Naive thymus-derived CD8-positive, alpha-beta T cell (primary cell): ENCODE measurements around the gene KLF1. TPM values are rescaled to one million over a fixed set of nuclear protein-coding genes. Genes with fewer than 3 reads are reported as not detected.

Experiments
- ATAC-seq, 2 donors: fragments of 150-1000 bp; cut with Tn5 transposase in 1 of 2; sonication (Bioruptor Pico), chemical (Tn5 transposase) in 1 of 2; 1 replicate in 1 of 2; 2 replicates in 1 of 2; pipeline ENCODE4 v1.10.0; 2021; ENCODE audit warnings: mild to moderate bottlenecking in 2 of 2, moderate library complexity in 2 of 2
- POLR2A ChIA-PET: fragments of 350-600 bp; sonication (Branson Sonifier 250); formaldehyde crosslinking; loops from one replicate; lab custom pipeline; 2021; ENCODE audit warnings: antibody characterized with exemption; lab: Charles Lee
- DNase-seq, 10 donors: peaks; one replicate each; pipeline versions ENCODE4 v3.0.0 to v3.0.0-alpha.2; 2020 to 2022
- H3K27ac Mint-ChIP-seq, 10 donors: one replicate each; pipeline ENCODE4 v1.8.0; 2020 to 2022; ENCODE audit warnings: mild to moderate bottlenecking in 10 of 10, mixed read lengths in 10 of 10, moderate library complexity in 4 of 10, inconsistent platforms in 1 of 10
- H3K27me3 Mint-ChIP-seq, 5 donors: one replicate each; pipeline ENCODE4 v1.8.0; 2021 to 2022; ENCODE audit warnings: mixed read lengths in 5 of 5
- H3K36me3 Mint-ChIP-seq, 3 donors: one replicate each; pipeline ENCODE4 v1.8.0; 2020 to 2022; ENCODE audit warnings: mixed read lengths in 3 of 3, mild to moderate bottlenecking in 2 of 3, inconsistent platforms in 1 of 3
- H3K4me1 Mint-ChIP-seq, 4 donors: one replicate each; pipeline ENCODE4 v1.8.0; 2021 to 2022; ENCODE audit warnings: mixed read lengths in 4 of 4
- H3K4me3 Mint-ChIP-seq, 10 donors: one replicate each; pipeline ENCODE4 v1.8.0; 2020 to 2022; ENCODE audit warnings: mild to moderate bottlenecking in 10 of 10, mixed read lengths in 10 of 10, moderate library complexity in 6 of 10, inconsistent platforms in 1 of 10
- H3K9me3 Mint-ChIP-seq, 9 donors: one replicate each; pipeline ENCODE4 v1.8.0; 2020 to 2022; ENCODE audit warnings: mixed read lengths in 9 of 9, mild to moderate bottlenecking in 3 of 9, inconsistent platforms in 1 of 9, moderate library complexity in 1 of 9
- polyA plus RNA-seq, 3 donors: library from polyadenylated mRNA; unstranded; fragments of 300-500 nt; fragmentation: Illumina TruSeq; gene quantifications; one replicate each; pipeline ENCODE4 v1.2.3, GENCODE V29; 2021
- total RNA-seq, 8 experiments: library from RNA in 2 of 8; stranded (reverse) in 2 of 8; gene quantifications; one replicate each; pipeline ENCODE4 v1.2.3 and lab custom pipeline; 2021 to 2026

KLF1 gene
- total RNA-seq (not detected), polyA plus RNA-seq (under 1 TPM in 1 of 3 donors, not detected in 2; 0.45 TPM), total RNA-seq (lab: John Stamatoyannopoulos, UW) (0 to 0.32 (median 0.15) reads per million in 6 experiments)

DNA sequence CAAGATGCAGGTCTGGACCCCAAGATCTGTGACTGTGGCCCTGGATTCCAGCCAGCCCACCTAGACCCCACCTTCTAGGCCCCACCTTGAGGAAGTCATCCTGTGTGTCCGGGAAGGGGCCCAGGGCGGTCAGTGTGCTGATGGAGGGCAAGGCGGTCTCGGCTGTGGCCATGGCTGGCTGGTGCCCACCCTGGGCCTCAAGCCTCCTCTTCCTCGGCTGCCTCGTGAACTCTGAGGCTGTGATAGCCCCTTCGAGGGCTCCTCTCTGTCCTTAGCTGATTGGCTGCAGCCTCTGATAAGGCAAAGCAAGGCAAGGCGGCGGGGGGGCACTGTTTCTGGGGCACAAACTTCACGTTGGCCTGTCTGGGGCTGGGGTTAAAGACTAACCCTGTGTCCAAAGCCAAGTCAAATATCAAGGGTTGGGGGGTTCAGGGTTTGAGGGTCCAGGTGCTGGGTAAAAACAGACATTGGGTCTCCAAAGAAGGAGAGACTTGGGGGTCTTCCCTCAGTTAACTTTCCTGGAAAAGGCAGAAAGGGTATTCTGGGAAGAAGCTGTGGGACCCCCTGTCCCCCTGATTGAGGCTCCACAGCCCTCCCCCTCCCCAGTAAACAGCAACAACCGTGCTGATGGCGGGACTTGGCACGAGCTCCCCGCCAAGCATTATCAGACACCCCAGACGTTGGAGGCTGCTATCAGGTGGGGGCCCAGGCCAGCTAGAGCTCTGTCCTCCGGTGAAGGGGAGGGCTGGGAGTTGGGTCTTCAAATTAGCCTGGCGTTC is at the start of gene KLF1:
Gene KLF1, minus strand, starts transcription at position 233 of the 779 bp plus-strand sequence. Its CDS starts 61 bp downstream, at position 172.
- ATAC-seq (no peak), DNase-seq (no peak)
- Mint-ChIP-seq H3K36me3 (peaks cover 0 to 3% (median 2%) of the 10 kb centered on the region in 3 donors), H3K4me3 (peak within 1 kb of the TSS; percentile 18 to 84 (median 64)), H3K9me3 (peaks cover 0 to 5% (median 0%) of the 10 kb centered on the region in 9 donors), H3K27ac (peak within 1 kb of the TSS in 3 of 10 donors; percentile 51 to 81 (median 61)), H3K27me3 (no peaks in the 10 kb centered on the region), H3K4me1 (peaks cover 12 to 39% (median 31%) of the 10 kb centered on the region in 4 donors)
- POLR2A ChIA-PET = interaction anchor here (6.7 kb wide), 1 partner anchor 51 kb away, joined by 56 read pairs; the partner anchor contains the start of gene CALR

DNA sequence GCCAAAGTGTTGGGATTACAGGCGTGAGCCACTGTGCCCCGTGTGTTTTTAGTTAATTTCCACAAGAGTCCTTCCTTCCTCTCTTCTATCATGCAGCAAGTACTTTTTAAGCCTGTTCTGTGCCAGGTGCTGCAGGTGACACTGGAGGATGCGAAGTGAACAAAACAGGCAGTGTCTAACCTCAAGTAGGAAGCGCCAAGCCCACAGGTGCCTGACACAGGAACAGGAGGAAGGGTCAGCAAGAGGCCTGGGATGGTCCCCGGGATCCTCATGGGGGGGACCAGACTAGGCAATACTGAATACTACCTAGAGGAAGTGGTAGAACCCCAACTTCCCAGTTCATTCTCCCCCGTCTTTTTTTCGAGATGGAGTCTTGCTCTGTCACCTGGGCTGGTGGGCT is 49.6 kb upstream of the KLF1 start:
- no peak for ATAC-seq
- Mint-ChIP-seq H3K27ac (peak overlapping the region in 9 of 10 donors; percentile 1 to 94 (median 74)), H3K9me3 (no peaks in the 10 kb centered on the region), H3K27me3 (no peaks in the 10 kb centered on the region), H3K36me3 (peaks cover 5 to 32% (median 8%) of the 10 kb centered on the region in 3 donors), H3K4me3 (peak overlapping the region in 9 of 10 donors; percentile 30 to 97 (median 50)), H3K4me1 (peaks cover 36 to 68% (median 66%) of the 10 kb centered on the region in 4 donors)
- POLR2A ChIA-PET = interaction anchor here (1.2 to 3.3 kb wide), 3 partner anchors 22 to 154 kb away, joined by 3 to 56 read pairs (median 8); partner anchors contain the start of genes GCDH and KLF1
- DNase-seq = no peak

DNA sequence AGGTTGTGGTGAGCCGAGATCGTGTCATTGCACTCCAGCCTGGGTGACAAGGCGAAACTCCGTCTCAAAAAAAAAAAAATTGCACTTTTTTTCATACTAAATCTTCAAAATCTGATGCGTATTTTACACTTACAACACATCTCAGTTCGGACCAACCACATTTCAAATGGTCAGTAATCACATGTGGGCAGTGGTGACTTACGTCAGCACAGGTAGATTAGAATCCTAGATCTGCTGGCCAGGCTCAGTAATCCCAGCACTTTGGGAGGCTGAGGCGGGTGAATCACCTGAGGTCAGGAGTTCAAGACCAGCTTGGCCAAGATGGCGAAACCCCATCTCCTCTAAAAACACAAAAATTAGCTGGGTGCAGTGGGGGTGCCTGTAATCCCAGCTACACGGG is 48.1 kb upstream of the KLF1 start:
- H3K36me3 Mint-ChIP-seq = peaks cover 4 to 23% (median 4%) of the 10 kb centered on the region in 3 donors
- DNase-seq (no peak), ATAC-seq (no peak)
- peak overlapping the region in 5 of 10 donors; percentile 5 to 33 (median 24) for H3K4me3 Mint-ChIP-seq
- POLR2A ChIA-PET = interaction anchor here (0.9 to 6.0 kb wide), 3 partner anchors 17 to 183 kb away, joined by 3 to 122 read pairs (median 37); partner anchors contain the start of genes GCDH, NACC1 and SYCE2
- no peaks in the 10 kb centered on the region for H3K9me3 Mint-ChIP-seq
- peaks cover 30 to 63% (median 59%) of the 10 kb centered on the region in 4 donors for H3K4me1 Mint-ChIP-seq
- no peaks in the 10 kb centered on the region for H3K27me3 Mint-ChIP-seq
- H3K27ac Mint-ChIP-seq = no peak overlapping the region

DNA sequence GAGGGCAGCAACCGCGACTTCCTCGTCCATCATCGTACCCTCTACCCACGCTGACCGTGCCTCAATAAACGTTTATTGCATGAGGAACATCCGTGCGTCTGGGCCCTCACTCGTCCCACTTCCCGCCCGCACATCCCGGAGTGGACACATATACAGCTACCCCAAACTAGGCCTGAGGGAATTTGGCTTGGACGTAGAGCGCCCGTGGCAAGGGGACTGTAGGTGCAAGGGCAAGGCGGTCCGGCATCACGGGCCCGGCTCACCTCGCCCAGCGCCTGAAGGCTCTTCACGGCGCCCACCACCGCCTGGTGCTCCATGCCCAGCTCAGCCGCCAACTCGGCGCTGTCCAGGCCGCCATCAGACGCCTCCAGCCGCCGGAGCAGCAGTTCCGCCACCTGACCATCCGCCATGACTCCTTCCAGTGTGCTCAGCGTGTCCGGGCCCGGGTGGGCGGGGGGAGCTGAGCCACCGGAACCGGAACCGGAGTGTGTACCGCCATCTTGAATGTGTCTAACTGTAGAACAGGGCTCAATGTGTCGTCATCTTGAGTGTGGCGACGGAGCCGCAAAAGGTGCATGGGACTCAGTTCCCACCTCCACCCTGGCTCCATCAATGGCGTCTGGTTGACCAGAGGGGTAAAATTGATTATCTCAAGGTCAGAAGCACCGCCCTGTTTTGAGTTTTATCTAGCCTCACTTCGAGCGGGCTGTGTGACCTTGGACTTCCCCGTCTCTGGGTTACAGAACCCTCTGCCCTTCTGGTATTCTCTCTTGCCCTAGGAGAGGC is 46.5 kb upstream of the KLF1 start, which contains the start of gene FARSA:
Gene FARSA, minus strand, starts transcription at position 425 of the 786 bp plus-strand sequence. Its CDS starts 15 bp downstream, at position 410.
- POLR2A ChIA-PET = interaction anchor here (0.6 to 6.0 kb wide), 15 partner anchors 8 to 1499 kb away, joined by 3 to 122 read pairs (median 4); partner anchors contain the start of genes DNASE2, GADD45GIP1, GCDH and RAD23A
- DNase-seq (peak; percentile 72 to 92 (median 82)), ATAC-seq (peak; percentile 46 to 57)
- peaks cover 0 to 26% (median 2%) of the 10 kb centered on the region in 3 donors for H3K36me3 Mint-ChIP-seq
- peak within 1 kb of the TSS; percentile 92 to 99 (median 97) for H3K4me3 Mint-ChIP-seq
- no peaks in the 10 kb centered on the region for H3K27me3 Mint-ChIP-seq
- no peaks in the 10 kb centered on the region for H3K9me3 Mint-ChIP-seq
- peaks cover 23 to 51% (median 46%) of the 10 kb centered on the region in 4 donors for H3K4me1 Mint-ChIP-seq
- H3K27ac Mint-ChIP-seq = peak within 1 kb of the TSS; percentile 88 to 98 (median 96)

DNA sequence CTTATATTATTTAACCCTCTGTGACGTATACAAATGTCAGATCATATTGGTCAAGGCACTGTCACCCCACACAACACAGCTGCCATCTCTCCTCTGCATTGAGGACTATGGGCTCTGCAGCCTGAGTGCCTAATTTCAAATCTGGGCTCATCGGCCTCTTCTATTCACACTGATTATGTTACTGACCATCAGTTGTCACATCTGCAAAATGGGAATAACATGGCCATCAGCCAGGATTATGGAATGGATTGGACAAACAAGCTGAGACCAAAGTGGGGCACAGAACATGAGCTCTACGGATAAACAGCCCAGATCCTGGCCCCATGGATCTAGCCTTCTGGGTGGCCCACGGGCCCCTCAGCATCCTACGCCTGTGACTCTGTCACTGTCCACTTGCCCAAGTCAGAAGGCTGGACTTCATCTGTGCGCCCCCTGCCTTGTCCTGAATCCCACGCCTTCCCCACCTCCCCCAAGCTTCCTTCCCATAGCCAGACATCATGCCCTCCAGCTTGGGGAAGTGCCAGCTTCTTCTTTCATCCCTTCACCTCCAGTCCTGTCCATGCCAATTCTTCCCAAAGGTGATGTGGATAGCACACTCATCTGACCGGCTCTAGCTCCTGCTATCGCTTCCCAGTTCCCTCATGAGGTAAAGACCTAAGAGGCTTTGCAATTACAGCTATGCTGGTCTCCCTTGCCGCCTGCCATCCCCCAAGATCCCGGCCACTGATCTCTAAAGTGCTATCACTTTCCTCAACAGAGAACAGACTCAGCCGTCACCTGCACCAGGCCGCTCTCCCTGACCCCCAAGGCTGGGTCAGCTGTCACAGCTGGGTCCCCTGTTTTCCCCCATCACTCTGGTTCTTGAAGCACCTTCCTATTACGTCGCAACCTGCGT is 45.6 kb upstream of the KLF1 start:
- peaks cover 20 to 45% (median 39%) of the 10 kb centered on the region in 4 donors for H3K4me1 Mint-ChIP-seq
- H3K36me3 Mint-ChIP-seq = peaks cover 0 to 32% (median 6%) of the 10 kb centered on the region in 3 donors
- no peak for ATAC-seq
- POLR2A ChIA-PET = interaction anchor here (0.5 to 6.0 kb wide), 15 partner anchors 7 to 1727 kb away, joined by 3 to 122 read pairs (median 4); partner anchors contain the start of genes DNASE2, GCDH, RAD23A and SYCE2
- H3K27me3 Mint-ChIP-seq = no peaks in the 10 kb centered on the region
- DNase-seq = no peak
- no peaks in the 10 kb centered on the region for H3K9me3 Mint-ChIP-seq
- peak overlapping the region; percentile 92 to 99 (median 97) for H3K4me3 Mint-ChIP-seq
- peak overlapping the region; percentile 74 to 98 (median 96) for H3K27ac Mint-ChIP-seq

DNA sequence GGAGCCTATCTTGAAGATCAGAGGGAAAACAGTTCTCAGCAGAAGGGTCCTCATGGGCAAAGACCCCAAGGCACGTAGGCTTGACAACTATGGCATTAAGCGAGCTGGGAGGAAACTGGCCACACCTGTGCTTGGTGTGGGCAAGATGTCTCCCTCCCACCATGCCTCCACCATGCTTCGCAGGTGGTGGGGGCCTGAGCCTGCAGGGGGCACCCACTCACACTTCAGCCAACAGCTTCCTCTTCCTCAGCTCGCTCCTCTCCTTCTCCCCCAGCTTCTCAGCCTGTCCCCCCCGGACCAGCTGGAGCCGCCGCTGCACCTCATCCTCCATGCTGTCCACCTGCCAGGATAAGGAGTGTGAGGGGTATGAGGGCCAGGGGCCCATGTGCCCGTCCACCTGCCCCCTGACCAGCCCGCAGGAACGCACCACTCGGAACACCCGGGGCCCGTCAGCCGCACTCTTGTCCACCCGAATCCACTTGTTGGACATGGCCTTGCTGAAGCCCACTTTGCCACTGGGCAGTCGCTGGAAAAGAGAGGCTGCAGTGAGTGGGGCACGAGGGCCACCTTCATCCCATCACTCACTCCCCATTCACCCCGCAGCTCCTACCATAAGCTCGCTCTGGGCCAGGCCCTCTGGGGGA is 43.1 kb upstream of the KLF1 start:
- POLR2A ChIA-PET = interaction anchor here (1.6 to 6.0 kb wide), 2 partner anchors 12 to 39 kb away, joined by 5 to 122 read pairs; partner anchors contain the start of genes GCDH and SYCE2
- Mint-ChIP-seq H3K27ac (no peak overlapping the region), H3K9me3 (no peaks in the 10 kb centered on the region), H3K4me3 (no peak overlapping the region), H3K27me3 (no peaks in the 10 kb centered on the region), H3K4me1 (peaks cover 14 to 32% (median 26%) of the 10 kb centered on the region in 4 donors), H3K36me3 (peaks cover 0 to 57% (median 11%) of the 10 kb centered on the region in 3 donors)
- ATAC-seq (no peak), DNase-seq (no peak)

DNA sequence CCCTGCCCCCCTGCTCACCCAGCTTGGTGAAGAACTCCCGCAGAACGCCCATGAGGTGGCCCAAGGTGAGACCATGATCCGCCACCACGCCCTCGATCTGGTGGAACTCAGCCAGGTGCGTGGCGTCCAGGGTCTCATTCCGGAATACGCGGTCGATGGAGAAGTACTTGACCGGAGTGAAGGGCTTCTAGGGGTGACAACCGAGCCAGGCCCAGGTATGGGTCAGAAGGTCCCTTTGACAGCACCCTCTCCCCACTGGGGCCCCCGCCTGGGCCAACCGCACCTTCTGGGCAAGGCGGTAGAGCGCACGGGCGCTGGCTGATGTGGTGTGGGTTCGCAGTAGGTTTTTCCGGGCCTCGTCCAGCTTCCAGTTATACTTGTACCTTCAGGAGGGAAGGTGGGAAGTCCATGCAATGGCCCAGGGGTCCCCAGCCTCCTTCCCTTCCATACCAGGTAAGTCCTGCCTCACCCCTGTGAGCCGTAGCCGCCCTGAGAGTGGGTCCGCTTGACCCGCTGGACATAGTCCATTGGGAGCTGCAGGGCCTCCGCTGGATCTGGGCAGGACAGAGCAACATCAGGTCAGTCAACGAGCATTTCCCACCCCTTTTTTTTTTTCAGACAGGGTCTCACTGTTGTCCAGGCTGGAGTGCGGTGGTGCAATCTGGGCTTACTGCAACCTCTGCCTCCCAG is 37.8 kb upstream of the KLF1 start:
- Mint-ChIP-seq H3K27ac (no peak overlapping the region), H3K4me1 (peaks cover 0 to 5% (median 3%) of the 10 kb centered on the region in 4 donors), H3K9me3 (no peaks in the 10 kb centered on the region), H3K27me3 (no peaks in the 10 kb centered on the region), H3K4me3 (no peak overlapping the region), H3K36me3 (peaks cover 0 to 68% (median 23%) of the 10 kb centered on the region in 3 donors)
- DNase-seq = no peak
- POLR2A ChIA-PET = interaction anchor here (0.9 to 12.8 kb wide), 3 partner anchors 7 to 176 kb away, joined by 3 to 122 read pairs (median 3); partner anchors contain the start of gene FARSA
- no peak for ATAC-seq

DNA sequence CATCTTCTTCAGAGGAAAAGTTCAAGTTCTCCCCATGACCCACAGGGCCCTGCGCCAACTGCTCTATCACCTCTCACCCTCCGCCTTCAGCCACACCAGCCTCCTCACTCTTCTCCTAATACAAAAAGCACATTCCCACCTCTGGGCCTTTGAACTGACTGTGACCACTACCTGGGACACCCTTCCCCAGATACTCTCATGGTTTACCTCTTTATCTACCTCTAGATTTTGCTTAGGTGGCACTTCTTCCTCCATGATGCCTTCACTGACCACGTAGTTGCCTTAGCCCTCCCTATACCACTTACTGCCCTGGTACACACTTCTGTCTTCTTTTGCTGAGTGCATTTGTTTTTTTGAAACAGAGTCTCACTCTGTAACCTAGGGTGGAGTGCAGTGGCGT is 36.0 kb upstream of the KLF1 start:
- no peak for ATAC-seq
- H3K4me3 Mint-ChIP-seq = peak overlapping the region in 1 of 10 donors; percentile 33
- H3K9me3 Mint-ChIP-seq = no peaks in the 10 kb centered on the region
- no peak for DNase-seq
- peak overlapping the region in 4 of 10 donors; percentile 7 to 86 (median 50) for H3K27ac Mint-ChIP-seq
- POLR2A ChIA-PET = interaction anchor here (1.4 to 12.8 kb wide), 2 partner anchors 9 to 10 kb away, joined by 3 to 122 read pairs; partner anchors contain the start of gene FARSA
- peaks cover 0 to 2% (median 0%) of the 10 kb centered on the region in 5 donors for H3K27me3 Mint-ChIP-seq
- H3K4me1 Mint-ChIP-seq = peaks cover 6 to 14% (median 13%) of the 10 kb centered on the region in 4 donors
- peaks cover 0 to 51% (median 19%) of the 10 kb centered on the region in 3 donors for H3K36me3 Mint-ChIP-seq

DNA sequence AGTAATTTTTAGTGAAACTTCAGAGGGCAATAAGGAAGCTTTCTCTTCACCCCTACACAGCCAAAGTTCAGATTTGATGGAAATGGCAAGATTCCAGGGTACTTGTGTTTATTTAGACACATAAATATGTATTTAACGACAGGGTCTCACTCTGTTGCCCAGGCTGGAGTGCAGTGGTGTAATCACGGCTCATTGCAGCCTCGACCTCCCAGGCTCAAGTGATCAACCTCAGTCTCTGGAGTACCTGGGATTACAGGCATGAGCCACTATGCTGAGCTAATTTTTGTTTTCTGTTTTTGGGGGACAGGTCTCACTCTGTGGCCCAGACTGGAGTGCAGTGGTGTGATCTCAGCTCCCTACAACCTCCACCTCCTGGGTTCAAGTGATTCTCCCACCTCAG is 34.0 kb upstream of the KLF1 start:
- H3K27me3 Mint-ChIP-seq = peaks cover 0 to 2% (median 0%) of the 10 kb centered on the region in 5 donors
- POLR2A ChIA-PET = interaction anchor here (0.7 to 12.8 kb wide), 3 partner anchors 11 to 174 kb away, joined by 3 to 122 read pairs (median 6); partner anchors contain the start of gene FARSA
- ATAC-seq (no peak), DNase-seq (no peak)
- H3K9me3 Mint-ChIP-seq = no peaks in the 10 kb centered on the region
- H3K27ac Mint-ChIP-seq = peak overlapping the region in 5 of 10 donors; percentile 7 to 59 (median 47)
- H3K4me3 Mint-ChIP-seq = peak overlapping the region in 1 of 10 donors; percentile 12
- peaks cover 0 to 34% (median 13%) of the 10 kb centered on the region in 3 donors for H3K36me3 Mint-ChIP-seq
- peaks cover 6 to 20% (median 13%) of the 10 kb centered on the region in 4 donors for H3K4me1 Mint-ChIP-seq

DNA sequence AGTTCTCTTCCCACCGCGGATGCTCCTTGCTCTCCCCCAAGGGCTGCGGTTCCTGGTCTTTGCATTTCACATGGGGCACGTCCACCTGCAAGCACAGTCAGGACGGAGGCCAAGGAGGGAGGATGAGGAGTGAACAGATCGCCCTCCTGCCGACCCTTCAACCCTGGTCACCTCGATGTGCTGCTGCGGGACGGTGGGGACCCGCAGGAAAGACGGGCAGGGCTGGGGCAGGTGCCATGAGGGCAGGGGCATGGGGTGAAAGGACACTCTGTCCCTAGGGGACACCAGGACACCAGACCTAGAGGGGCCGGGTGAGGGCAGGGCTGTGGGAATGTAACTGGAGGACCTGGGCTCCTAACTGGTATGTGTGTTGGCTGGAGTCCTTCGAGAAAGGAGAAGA is 31.3 kb upstream of the KLF1 start:
- POLR2A ChIA-PET = interaction anchor here (1.0 to 12.8 kb wide), 5 partner anchors 14 to 47 kb away, joined by 3 to 122 read pairs (median 9); partner anchors contain the start of genes DNASE2, FARSA and GCDH
- Mint-ChIP-seq H3K4me1 (peaks cover 17 to 47% (median 28%) of the 10 kb centered on the region in 4 donors), H3K27me3 (peaks cover 0 to 2% (median 0%) of the 10 kb centered on the region in 5 donors), H3K9me3 (no peaks in the 10 kb centered on the region), H3K36me3 (peaks cover 0 to 6% (median 5%) of the 10 kb centered on the region in 3 donors), H3K27ac (peak overlapping the region in 3 of 10 donors; percentile 24 to 96 (median 67)), H3K4me3 (peak overlapping the region in 9 of 10 donors; percentile 7 to 77 (median 66))
- DNase-seq (no peak), ATAC-seq (no peak)
